Sigmoid colon (tissue), 7 donors: ENCODE data around the gene BCL11B. TPM values are rescaled to one million over a fixed set of nuclear protein-coding genes. Genes with fewer than 3 reads are reported as not detected.

Source experiments
- DNase-seq: peaks from one replicate; pipeline ENCODE4 v3.0.0-alpha.2; 2019
- H3K27ac ChIP-seq, 4 donors: fragments of 200-600 bp; sonication (generic); one replicate each; pipeline ENCODE4 v1.5.1; 2016 to 2019; ENCODE audit warnings: mild to moderate bottlenecking in 1 of 4
- H3K27me3 ChIP-seq, 3 donors: fragments of 200-600 bp; sonication (generic); one replicate each; pipeline ENCODE4 v1.5.1; 2019; ENCODE audit warnings: mild to moderate bottlenecking in 1 of 3
- H3K36me3 ChIP-seq, 4 donors: fragments of 200-600 bp; sonication (generic); one replicate each; pipeline ENCODE4 v1.5.1; 2016 to 2019
- H3K4me1 ChIP-seq, 4 donors: fragments of 200-600 bp; sonication (generic); one replicate each; pipeline ENCODE4 v1.5.1; 2017 to 2019
- H3K4me3 ChIP-seq, 4 donors: fragments of 200-600 bp; sonication (generic); one replicate each; pipeline ENCODE4 v1.5.1; 2017 to 2019; ENCODE audit warnings: mild to moderate bottlenecking in 2 of 4, moderate library complexity in 1 of 4
- H3K9me3 ChIP-seq, 4 donors: fragments of 200-600 bp in 3 of 4; sonication (generic) in 3 of 4; one replicate each; pipeline versions ENCODE4 v1.5.1 to v1.6.1; 2013 to 2019
- EP300 ChIP-seq, 4 donors: sonication (generic); formaldehyde crosslinking; IDR thresholded peaks; one replicate each; pipeline ENCODE4 v1.6.1; 2017; ENCODE audit warnings: antibody characterized with exemption in 4 of 4
- POLR2A ChIP-seq, 2 donors: fragments of 450-650 bp; IDR thresholded peaks; one replicate each; pipeline ENCODE4 v1.6.1; 2016; ENCODE audit warnings: antibody characterized with exemption in 2 of 2, mild to moderate bottlenecking in 2 of 2, moderate library complexity in 2 of 2
- POLR2AphosphoS5 ChIP-seq, 4 donors: sonication (generic); formaldehyde crosslinking; IDR thresholded peaks; one replicate each; pipeline ENCODE4 v1.6.1; 2017; ENCODE audit warnings: antibody characterized with exemption in 4 of 4
- WGBS, 2 donors: extraction: QIAGEN DNeasy Blood & Tissue Kit; methylation state at CpG; one replicate each; pipeline ENCODE4 v1.1.7; 2013; 5-methylcytosine and 5-hydroxymethylcytosine counted together
- intact Hi-C: fragments of 100-400 bp; cut with DNase I; formaldehyde crosslinking; loops from one replicate; pipeline ENCODE4 v1.15.1; 2023
- polyA plus RNA-seq, 3 donors: library from polyadenylated mRNA; stranded (reverse); fragments of 200-250 nt; gene quantifications; one replicate each; pipeline ENCODE4 v1.2.3, GENCODE V29; 2013
- total RNA-seq, 4 donors: library from RNA; depleted of rRNA; stranded (reverse); fragments of >200 nt; gene quantifications; one replicate each; pipeline ENCODE4 v1.1.0, GENCODE V29; 2016
- TF ChIP-seq, protein P1 (sequence below), 4 experiments: fragments of 450-650 bp in 3 of 4; fragments of 200-600 bp in 1 of 4; IDR thresholded peaks; one replicate each; pipeline ENCODE4 v1.5.1; 2016 to 2019; ENCODE audit warnings: antibody characterized with exemption in 4 of 4, mild to moderate bottlenecking in 3 of 4, moderate library complexity in 2 of 4
- donor health status: healthy with polysubstance abuse.
- donor health status: Bipolar disorder and iron deficiency.
- donor health status: healthy.

Gene BCL11B
- total and polyA plus RNA-seq, 7 donors = under 0.01 to 3.5 (median 0.23) TPM

DNA sequence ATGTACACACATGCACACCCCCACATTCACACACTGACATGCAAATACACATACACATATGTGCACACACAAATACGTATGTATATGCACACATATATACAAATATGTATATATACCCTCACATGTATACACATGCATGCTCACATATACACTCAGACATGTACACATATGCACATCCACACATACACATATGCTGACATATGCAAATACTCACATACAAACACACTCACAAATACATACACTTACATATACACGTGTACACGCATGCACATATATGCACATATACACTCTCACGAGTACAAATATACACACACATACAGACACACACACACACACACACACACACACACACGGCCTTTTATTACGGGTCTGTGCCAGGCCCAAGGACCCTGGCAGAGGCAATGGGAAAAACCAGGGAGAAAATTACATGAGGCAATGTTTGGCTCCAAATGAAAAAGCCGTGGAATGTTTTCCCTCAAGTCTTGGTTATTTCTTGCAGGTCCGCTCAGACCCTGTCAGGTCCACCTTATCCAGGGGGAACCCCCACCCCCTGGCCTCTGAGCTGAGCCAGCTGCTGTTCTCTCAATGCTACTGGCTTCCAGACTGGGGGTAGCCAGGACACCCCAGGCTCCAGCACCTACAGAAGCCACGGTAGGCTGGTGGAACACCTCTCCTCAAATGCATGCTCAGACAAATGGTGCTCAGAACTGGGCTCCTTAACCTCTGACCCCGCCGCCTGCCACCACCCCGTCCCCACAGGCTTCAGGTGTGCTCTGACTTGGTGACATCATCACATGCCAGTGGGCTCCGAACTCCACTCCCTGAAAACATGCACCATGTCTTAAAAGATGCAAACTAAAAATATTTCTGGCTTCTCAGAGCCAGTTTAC lies 54.7 kb downstream of the BCL11B start:
- Histone ChIP-seq H3K4me3 (no peak overlapping the region), H3K27ac (no peak overlapping the region), H3K36me3 (no peaks in the 10 kb centered on the region), H3K4me1 (peaks cover 0 to 12% (median 12%) of the 10 kb centered on the region in 4 donors), H3K27me3 (no peaks in the 10 kb centered on the region), H3K9me3 (no peaks in the 10 kb centered on the region)
- 81 to 89% methylated on average over 13 of the region's 13 CpGs for WGBS, 2 donors
- DNase-seq = no peak
- intact Hi-C loops = no loop called here
- no peak for TF ChIP-seq POLR2A (IDR thresholded peaks at IDR 0.05)
- TF ChIP-seq EP300 (IDR thresholded peaks at IDR 0.05) = no peak
- TF ChIP-seq POLR2AphosphoS5 (IDR thresholded peaks at IDR 0.05) = no peak
- TF ChIP-seq, protein P1, sequence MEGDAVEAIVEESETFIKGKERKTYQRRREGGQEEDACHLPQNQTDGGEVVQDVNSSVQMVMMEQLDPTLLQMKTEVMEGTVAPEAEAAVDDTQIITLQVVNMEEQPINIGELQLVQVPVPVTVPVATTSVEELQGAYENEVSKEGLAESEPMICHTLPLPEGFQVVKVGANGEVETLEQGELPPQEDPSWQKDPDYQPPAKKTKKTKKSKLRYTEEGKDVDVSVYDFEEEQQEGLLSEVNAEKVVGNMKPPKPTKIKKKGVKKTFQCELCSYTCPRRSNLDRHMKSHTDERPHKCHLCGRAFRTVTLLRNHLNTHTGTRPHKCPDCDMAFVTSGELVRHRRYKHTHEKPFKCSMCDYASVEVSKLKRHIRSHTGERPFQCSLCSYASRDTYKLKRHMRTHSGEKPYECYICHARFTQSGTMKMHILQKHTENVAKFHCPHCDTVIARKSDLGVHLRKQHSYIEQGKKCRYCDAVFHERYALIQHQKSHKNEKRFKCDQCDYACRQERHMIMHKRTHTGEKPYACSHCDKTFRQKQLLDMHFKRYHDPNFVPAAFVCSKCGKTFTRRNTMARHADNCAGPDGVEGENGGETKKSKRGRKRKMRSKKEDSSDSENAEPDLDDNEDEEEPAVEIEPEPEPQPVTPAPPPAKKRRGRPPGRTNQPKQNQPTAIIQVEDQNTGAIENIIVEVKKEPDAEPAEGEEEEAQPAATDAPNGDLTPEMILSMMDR (IDR thresholded peaks at IDR 0.05) = no peak

DNA sequence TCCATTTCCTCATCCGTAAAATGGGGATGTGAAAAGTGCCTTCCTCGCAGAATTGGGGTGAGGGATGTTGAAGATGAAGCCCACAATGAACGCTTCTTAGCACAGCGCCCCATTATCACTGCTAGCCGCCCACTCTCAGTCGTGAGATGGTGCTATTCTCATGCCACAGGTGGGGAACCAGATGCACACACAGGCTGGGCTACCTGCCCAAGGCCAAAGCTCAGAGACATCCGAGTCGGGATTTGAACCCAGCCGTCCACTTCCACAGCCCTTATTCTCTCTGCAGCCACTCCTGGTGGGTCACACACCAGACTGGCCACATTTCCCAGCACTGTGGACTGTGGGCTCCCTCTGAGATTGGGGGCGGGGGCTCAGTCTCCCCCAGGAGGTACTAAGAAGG lies 55.8 kb downstream of the BCL11B start:
- no peaks in the 10 kb centered on the region for H3K36me3 ChIP-seq
- no peaks in the 10 kb centered on the region for H3K9me3 ChIP-seq
- no peak overlapping the region for H3K27ac ChIP-seq
- WGBS, 2 donors = 84 to 86% methylated on average over 10 of the region's 10 CpGs
- H3K4me1 ChIP-seq = peaks cover 0 to 12% (median 12%) of the 10 kb centered on the region in 4 donors
- no peak for DNase-seq
- H3K27me3 ChIP-seq = no peaks in the 10 kb centered on the region
- intact Hi-C loops = no loop called here
- no peak overlapping the region for H3K4me3 ChIP-seq
- no peak for TF ChIP-seq EP300 (IDR thresholded peaks at IDR 0.05)

DNA sequence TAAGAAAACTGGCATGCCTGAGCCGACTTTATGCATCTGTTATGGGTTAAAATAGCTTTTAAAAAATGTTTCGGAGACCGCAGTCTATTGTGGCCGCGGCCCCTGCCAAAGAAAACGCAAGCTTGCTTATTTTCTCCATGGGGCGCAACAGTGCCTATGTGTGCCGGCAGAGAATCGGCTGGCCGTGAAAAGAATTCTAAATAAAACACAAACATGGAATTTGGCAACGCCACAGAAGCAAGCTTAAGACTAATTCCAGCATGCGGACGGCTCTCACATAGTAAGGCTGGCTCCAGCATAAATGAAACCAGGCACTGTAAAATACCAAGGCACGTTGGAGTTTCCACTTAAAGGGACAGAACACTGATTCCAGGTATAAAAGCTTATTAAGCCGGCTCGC lies 56.7 kb downstream of the BCL11B start:
- WGBS, 2 donors = 56 to 80% methylated on average over 16 of the region's 16 CpGs
- peak overlapping the region in 3 of 4 donors; percentile 19 to 38 (median 21) for H3K4me3 ChIP-seq
- H3K36me3 ChIP-seq = no peaks in the 10 kb centered on the region
- H3K27me3 ChIP-seq = no peaks in the 10 kb centered on the region
- intact Hi-C loops = no loop called here
- DNase-seq = no peak
- no peaks in the 10 kb centered on the region for H3K9me3 ChIP-seq
- H3K4me1 ChIP-seq = peaks cover 0 to 12% (median 12%) of the 10 kb centered on the region in 4 donors
- H3K27ac ChIP-seq = no peak overlapping the region
- TF ChIP-seq POLR2A (IDR thresholded peaks at IDR 0.05) (no peak), EP300 (IDR thresholded peaks at IDR 0.05) (no peak), POLR2AphosphoS5 (IDR thresholded peaks at IDR 0.05) (no peak)
- TF ChIP-seq, protein P1 (IDR thresholded peaks at IDR 0.05) = no peak

DNA sequence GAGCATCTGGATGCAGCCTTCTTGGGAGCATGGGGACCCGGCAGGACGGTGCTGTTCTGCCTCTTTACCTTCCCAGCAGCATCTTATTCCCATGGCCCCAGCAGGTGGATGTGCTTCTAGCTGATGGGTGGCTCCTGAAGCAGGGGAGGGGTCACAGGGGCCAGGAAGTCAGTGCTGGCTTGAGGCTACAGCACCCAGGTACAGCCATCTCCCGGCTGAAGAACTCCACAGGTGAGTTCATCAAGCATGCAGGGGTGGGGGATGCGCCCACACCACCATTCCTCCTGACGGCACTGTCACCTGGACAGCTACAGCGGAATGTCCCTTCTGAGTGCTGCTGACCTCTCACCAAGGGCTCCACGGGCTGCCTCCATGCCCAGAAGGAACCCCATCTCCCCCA lies 57.3 kb downstream of the BCL11B start:
- intact Hi-C loops = no loop called here
- no peak overlapping the region for H3K4me3 ChIP-seq
- no peaks in the 10 kb centered on the region for H3K27me3 ChIP-seq
- H3K27ac ChIP-seq = no peak overlapping the region
- TF ChIP-seq POLR2AphosphoS5 (IDR thresholded peaks at IDR 0.05) = no peak
- TF ChIP-seq, protein P1 (IDR thresholded peaks at IDR 0.05) = no peak
- no peak for TF ChIP-seq POLR2A (IDR thresholded peaks at IDR 0.05)
- TF ChIP-seq EP300 (IDR thresholded peaks at IDR 0.05) = no peak
- H3K9me3 ChIP-seq = no peaks in the 10 kb centered on the region
- H3K36me3 ChIP-seq = no peaks in the 10 kb centered on the region
- no peak for DNase-seq
- 77 to 89% methylated on average over 7 of the region's 7 CpGs for WGBS, 2 donors
- H3K4me1 ChIP-seq = peaks cover 0 to 12% (median 12%) of the 10 kb centered on the region in 4 donors

DNA sequence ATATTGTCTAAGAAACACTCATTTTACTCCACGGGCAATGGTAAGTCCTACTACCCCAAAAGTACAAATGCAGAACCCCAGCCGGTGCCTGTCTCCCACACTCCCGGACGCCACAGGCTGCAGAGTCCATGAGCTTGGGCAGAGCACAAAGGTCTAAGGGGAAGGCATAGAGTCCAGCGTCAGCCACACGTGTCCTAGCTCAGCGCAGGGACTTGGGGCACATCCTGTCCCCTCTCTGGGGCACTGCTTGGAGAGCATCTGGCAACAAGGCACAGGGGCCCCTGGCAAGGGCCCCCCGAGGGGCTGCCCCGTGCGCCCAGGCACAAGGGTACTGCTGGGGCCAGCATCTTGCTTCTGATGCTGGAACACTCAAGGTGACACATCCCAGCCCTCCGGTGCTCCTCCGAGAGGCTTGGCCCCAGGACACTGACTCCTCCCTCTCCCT lies 58.4 kb downstream of the BCL11B start:
- no peaks in the 10 kb centered on the region for H3K9me3 ChIP-seq
- no peak overlapping the region for H3K27ac ChIP-seq
- intact Hi-C loops = no loop called here
- WGBS, 2 donors = 73 to 88% methylated on average over 12 of the region's 12 CpGs
- no peak for TF ChIP-seq POLR2A (IDR thresholded peaks at IDR 0.05)
- TF ChIP-seq EP300 (IDR thresholded peaks at IDR 0.05) = no peak
- no peak for TF ChIP-seq POLR2AphosphoS5 (IDR thresholded peaks at IDR 0.05)
- TF ChIP-seq, protein P1 (IDR thresholded peaks at IDR 0.05) = no peak
- no peak overlapping the region for H3K4me3 ChIP-seq
- no peaks in the 10 kb centered on the region for H3K36me3 ChIP-seq
- no peak for DNase-seq
- peaks cover 0 to 12% (median 12%) of the 10 kb centered on the region in 4 donors for H3K4me1 ChIP-seq
- no peaks in the 10 kb centered on the region for H3K27me3 ChIP-seq
